Inferior parietal cortex (tissue), 1 donor: ENCODE data around the gene OPHN1.

ENCODE experiments used
- DNase-seq: peaks from one replicate; pipeline ENCODE4 v3.0.0-alpha.2; 2016; ENCODE audit errors: extremely low spot score

OPHN1 gene

GRCh38 chrX:68433155-68433980, at the start of gene OPHN1:
Gene OPHN1 (minus strand): TSS chrX:68433495. CDS start chrX:68433020, 475 bp downstream.
- peak; percentile 40 for DNase-seq

- no peak for DNase-seq
Measured at GRCh38 chrX:68480969-68481368, 47.7 kb upstream of the OPHN1 start.

GRCh38 chrX:68464796-68465195, 31.5 kb upstream of the OPHN1 start:
- no peak for DNase-seq

GRCh38 chrX:68463880-68464279, 30.6 kb upstream of the OPHN1 start:
- DNase-seq: no peak

GRCh38 chrX:68462653-68463052, 29.4 kb upstream of the OPHN1 start:
- DNase-seq: peak; percentile 33

GRCh38 chrX:68462197-68462596, 28.9 kb upstream of the OPHN1 start:
- no peak for DNase-seq

GRCh38 chrX:68461576-68461975, 28.3 kb upstream of the OPHN1 start:
- no peak for DNase-seq

- no peak for DNase-seq
Measured at GRCh38 chrX:68461093-68461492, 27.8 kb upstream of the OPHN1 start.

- no peak for DNase-seq
Measured at GRCh38 chrX:68455151-68455510, 21.8 kb upstream of the OPHN1 start.

GRCh38 chrX:68454476-68455150, 21.3 kb upstream of the OPHN1 start:
- DNase-seq: no peak

GRCh38 chrX:68451720-68452119, 18.4 kb upstream of the OPHN1 start:
- no peak for DNase-seq

GRCh38 chrX:68443155-68443868, 10.0 kb upstream of the OPHN1 start:
- DNase-seq: no peak

GRCh38 chrX:68440940-68441339, 7.6 kb upstream of the OPHN1 start:
- peak; percentile 53 for DNase-seq

GRCh38 chrX:68440442-68440841, 7.1 kb upstream of the OPHN1 start:
- DNase-seq: no peak

- no peak for DNase-seq
Measured at GRCh38 chrX:68439341-68439740, 6.0 kb upstream of the OPHN1 start.

GRCh38 chrX:68438575-68438974, 5.3 kb upstream of the OPHN1 start:
- DNase-seq: no peak

- DNase-seq: no peak
Measured at GRCh38 chrX:68433981-68434299, 645 bp upstream of the OPHN1 start.

- DNase-seq: no peak
Measured at GRCh38 chrX:68432648-68433047, 647 bp downstream of the OPHN1 start.

GRCh38 chrX:68431836-68432235, 1.5 kb downstream of the OPHN1 start:
- no peak for DNase-seq

- no peak for DNase-seq
Measured at GRCh38 chrX:68429216-68429615, 4.1 kb downstream of the OPHN1 start.

- no peak for DNase-seq
Measured at GRCh38 chrX:68428431-68428830, 4.9 kb downstream of the OPHN1 start.

GRCh38 chrX:68424719-68425118, 8.6 kb downstream of the OPHN1 start:
- no peak for DNase-seq

- no peak for DNase-seq
Measured at GRCh38 chrX:68422478-68422877, 10.8 kb downstream of the OPHN1 start.
